SKM-1 (cell line): ENCODE data around the gene BBS1.

Experiments used
- DNase-seq: peaks from one replicate; lab custom pipeline; 2025; ENCODE audit not compliant: unreplicated experiment; lab: John Stamatoyannopoulos, UW

BBS1 gene

DNA sequence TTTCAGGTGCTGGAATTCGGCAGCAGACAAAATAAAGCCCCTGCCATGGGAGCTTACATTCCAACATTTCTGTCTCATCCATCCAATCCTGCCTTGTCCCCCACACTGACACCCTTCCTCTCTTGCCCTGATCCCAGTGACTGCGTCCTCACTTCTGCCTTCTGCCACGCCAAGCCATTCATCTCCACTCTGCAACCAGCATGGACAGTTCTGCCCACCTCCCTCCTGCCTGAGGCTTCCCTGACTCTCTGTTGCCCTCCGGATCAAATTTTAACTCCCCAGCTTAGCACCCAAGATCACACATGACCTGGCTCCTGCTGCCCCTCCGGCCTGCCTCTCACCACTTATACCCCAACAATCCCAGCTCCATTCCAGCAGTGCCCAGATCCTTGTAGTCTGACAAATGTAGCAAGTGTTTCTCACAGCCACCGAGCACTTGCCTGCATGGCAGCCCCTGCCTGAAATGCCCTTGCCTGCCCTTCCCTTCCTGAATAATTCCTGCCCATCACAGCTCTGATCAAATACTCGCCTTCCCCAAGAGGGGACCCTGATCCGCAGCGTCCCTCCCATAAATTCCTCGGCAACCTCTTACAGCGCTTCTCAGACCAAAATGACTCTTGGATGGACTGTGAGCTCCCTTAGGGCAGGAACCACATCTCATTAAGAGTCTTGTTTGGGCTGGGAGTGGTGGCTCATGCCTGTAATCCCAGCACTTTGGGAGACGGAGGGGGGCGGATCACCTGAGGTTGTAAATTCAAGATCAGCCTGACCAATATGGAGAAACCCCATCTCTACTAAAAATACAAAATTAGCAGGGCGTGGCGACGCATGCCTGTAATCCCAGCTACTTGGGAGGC, 38.6 kb downstream of the BBS1 start:
- no peak for DNase-seq

DNA sequence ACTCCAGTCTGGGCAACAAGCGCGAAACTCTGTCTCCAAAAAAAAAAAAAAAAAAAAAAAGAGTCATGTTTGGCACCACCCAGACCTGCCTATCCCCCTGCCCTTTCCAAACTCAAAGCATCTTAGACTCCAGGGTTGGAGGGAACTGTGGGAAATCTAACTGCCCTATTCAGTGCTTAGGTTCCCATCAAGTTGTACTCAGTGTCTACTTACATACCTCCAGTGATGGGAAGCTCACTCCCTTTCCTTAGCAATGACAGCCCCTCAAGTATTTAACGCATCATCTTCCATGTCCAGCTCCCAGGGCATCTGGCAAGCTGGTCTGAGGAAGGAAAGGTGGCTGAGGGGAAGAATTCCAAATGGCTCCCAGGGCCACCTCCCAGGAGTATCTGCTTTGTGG, 39.3 kb downstream of the BBS1 start:
- DNase-seq: no peak

DNA sequence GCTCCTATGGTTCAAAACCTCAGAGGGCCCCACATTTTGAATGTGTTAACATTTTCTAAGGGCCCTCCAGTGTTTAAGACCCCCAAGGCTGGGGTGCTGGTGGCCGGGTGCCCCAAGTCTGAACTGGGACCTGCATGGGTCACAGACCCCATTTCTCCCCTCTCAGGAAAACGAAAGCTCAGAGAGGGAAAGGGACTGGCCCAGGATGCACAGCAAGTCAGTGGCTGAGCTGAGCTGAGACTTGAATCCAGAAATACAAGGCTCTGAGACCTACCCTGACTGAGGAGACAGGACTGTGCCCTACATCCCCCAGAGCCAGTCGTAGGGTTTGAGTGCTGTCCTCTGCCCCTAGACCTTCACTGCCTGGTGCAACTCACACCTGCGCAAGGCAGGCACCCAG, 40.5 kb downstream of the BBS1 start:
- no peak for DNase-seq

GRCh38 chr11:66554602-66555001, 44.2 kb downstream of the BBS1 start:
- no peak for DNase-seq

DNA sequence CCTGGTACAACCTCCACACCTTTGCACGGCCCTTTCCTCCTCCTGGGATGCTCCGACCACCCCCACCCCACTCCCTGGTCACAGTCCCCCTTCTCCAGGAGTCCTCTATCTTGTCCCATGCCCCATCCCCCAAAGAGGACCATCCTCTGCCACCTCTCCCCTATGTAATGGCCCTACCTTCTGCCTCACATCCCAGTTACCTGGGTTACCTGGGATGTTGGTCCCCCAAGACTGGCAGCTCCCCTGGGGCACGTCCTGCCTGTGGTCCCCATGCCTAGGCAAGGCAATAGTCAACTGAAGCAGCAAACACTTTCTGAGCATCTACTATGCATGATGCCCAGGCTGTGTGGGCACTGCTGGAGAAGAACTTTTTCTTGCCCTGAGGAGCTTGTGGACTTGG, 45.0 kb downstream of the BBS1 start:
- no peak for DNase-seq

DNA sequence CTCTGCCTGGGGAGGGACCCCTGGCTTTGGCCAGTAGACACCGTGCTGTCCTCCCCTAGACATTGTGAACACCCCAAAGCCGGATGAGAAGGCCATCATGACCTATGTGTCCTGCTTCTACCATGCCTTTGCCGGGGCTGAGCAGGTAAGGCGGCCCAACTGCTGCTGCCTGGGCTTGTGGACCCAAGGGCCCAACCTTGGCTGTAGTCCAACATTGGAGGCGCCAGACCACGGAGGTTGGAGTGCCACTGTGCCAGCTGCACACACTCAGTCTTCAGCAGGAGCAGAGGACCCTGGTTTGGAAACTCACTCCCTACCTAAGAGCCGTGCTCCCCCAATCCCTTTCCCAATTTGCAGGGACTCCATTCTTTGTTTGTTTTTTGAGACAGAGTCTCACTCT, 45.7 kb downstream of the BBS1 start:
- no peak for DNase-seq

GRCh38 chr11:66557733-66558326, 47.4 kb downstream of the BBS1 start:
- no peak for DNase-seq

GRCh38 chr11:66559142-66559865, 48.9 kb downstream of the BBS1 start:
- no peak for DNase-seq

- DNase-seq: no peak
Observed at GRCh38 chr11:66559866-66560676, 49.6 kb downstream of the BBS1 start.

GRCh38 chr11:66561178-66561974, 50.9 kb downstream of the BBS1 start:
- DNase-seq: no peak

DNA sequence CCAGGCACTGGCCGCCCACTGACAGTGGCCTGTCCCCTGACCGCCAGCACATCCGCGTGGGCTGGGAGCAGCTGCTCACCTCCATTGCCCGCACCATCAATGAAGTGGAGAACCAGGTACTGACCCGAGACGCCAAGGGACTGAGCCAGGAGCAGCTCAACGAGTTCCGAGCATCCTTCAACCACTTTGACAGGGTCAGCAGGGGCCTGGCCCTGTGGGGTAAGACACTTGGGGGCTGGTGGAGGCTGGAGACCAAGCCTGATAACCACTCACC, 51.5 kb downstream of the BBS1 start:
- no peak for DNase-seq

- DNase-seq: no peak
Observed at GRCh38 chr11:66562275-66562674, 51.8 kb downstream of the BBS1 start.

- no peak for DNase-seq
Observed at GRCh38 chr11:66562907-66563583, 52.6 kb downstream of the BBS1 start.

GRCh38 chr11:66563832-66564231, 53.4 kb downstream of the BBS1 start:
- no peak for DNase-seq

GRCh38 chr11:66564538-66564937, 54.1 kb downstream of the BBS1 start:
- DNase-seq: no peak

GRCh38 chr11:66564984-66565383, 54.5 kb downstream of the BBS1 start:
- no peak for DNase-seq

DNA sequence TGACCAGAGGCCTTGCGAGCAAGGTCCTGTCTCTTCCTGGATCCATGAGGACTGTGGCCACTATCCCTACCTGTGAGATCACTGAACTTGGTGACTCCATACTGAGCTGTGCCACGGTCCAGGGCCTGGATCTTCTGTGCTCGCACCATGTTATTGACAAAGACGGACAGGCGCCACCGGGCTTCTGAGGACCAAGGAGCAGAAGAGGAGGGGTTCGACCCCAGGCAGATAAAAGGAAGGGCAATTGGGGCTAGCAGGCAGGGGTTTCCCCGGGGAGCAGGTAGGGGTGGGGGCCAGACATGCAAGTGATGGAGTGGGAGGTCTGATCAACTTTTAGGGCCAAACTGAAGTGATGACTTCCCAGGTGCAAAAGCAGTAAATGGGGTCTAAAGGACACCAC, 55.8 kb downstream of the BBS1 start:
- DNase-seq: no peak

- DNase-seq: no peak
Observed at GRCh38 chr11:66567787-66568123, 57.3 kb downstream of the BBS1 start.

- no peak for DNase-seq
Observed at GRCh38 chr11:66568124-66568916, 57.9 kb downstream of the BBS1 start, which contains the start of gene CTSF. TSS of gene CTSF (minus strand) at chr11:66568606. CDS start at chr11:66568486, 120 bp downstream.
